ENCODE measurements around the gene UBR3.
"Not testable (repeated sequence)": the region's sequence is repeated elsewhere in the genome, so short reads cannot be mapped to it uniquely, and the experiment has no call there.

Gene UBR3

GRCh38 chr2:169871994-169872393 is 44.7 kb downstream of the UBR3 start:
- no peak for DNase-seq

GRCh38 chr2:169877398-169877797 is 50.1 kb downstream of the UBR3 start:
- DNase-seq = peak; percentile 2

- no peak for DNase-seq
Observed at GRCh38 chr2:169887120-169887519, 59.9 kb downstream of the UBR3 start.

GRCh38 chr2:169891593-169892298 is 64.5 kb downstream of the UBR3 start:
- DNase-seq = no peak

- no peak for DNase-seq
Observed at GRCh38 chr2:169892951-169893350, 65.7 kb downstream of the UBR3 start.

GRCh38 chr2:169895294-169895985 is 68.2 kb downstream of the UBR3 start:
- DNase-seq = no peak

- no peak for DNase-seq
Observed at GRCh38 chr2:169897834-169898233, 70.6 kb downstream of the UBR3 start.

- not testable (repeated sequence) for DNase-seq
Observed at GRCh38 chr2:169900103-169900502, 72.8 kb downstream of the UBR3 start.

- DNase-seq = no peak
Observed at GRCh38 chr2:169900686-169901085, 73.4 kb downstream of the UBR3 start.

- DNase-seq = no peak
Observed at GRCh38 chr2:169906731-169907130, 79.5 kb downstream of the UBR3 start.

- DNase-seq = no peak
Observed at GRCh38 chr2:169909376-169909775, 82.1 kb downstream of the UBR3 start.

- DNase-seq = no peak
Observed at GRCh38 chr2:169910109-169910799, 83.0 kb downstream of the UBR3 start.

- no peak for DNase-seq
Observed at GRCh38 chr2:169911119-169911518, 83.9 kb downstream of the UBR3 start.

- no peak for DNase-seq
Observed at GRCh38 chr2:169916623-169917022, 89.4 kb downstream of the UBR3 start.

- DNase-seq = no peak
Observed at GRCh38 chr2:169923977-169924376, 96.7 kb downstream of the UBR3 start.

- DNase-seq = no peak
Observed at GRCh38 chr2:169925968-169926367, 98.7 kb downstream of the UBR3 start.

GRCh38 chr2:169928463-169928864 is 101.2 kb downstream of the UBR3 start:
- DNase-seq = peak; percentile 51

- DNase-seq = no peak
Observed at GRCh38 chr2:169933124-169933711, 106.0 kb downstream of the UBR3 start.

GRCh38 chr2:169936652-169937051 is 109.4 kb downstream of the UBR3 start:
- DNase-seq = not testable (repeated sequence)

- DNase-seq = no peak
Observed at GRCh38 chr2:169945515-169945914, 118.3 kb downstream of the UBR3 start.

GRCh38 chr2:169946092-169946491 is 118.8 kb downstream of the UBR3 start:
- no peak for DNase-seq

GRCh38 chr2:169946546-169946945 is 119.3 kb downstream of the UBR3 start:
- no peak for DNase-seq

GRCh38 chr2:169955940-169956339 is 128.7 kb downstream of the UBR3 start:
- DNase-seq = no peak

- not testable (repeated sequence) for DNase-seq
Observed at GRCh38 chr2:169957219-169957618, 130.0 kb downstream of the UBR3 start.

Data from CD4-positive, alpha-beta T cell treated with Interleukin-12 subunit alpha and Interleukin-12 subunit beta, for 1 hour (primary cell).